Activated effector memory CD4-positive, alpha-beta T cell treated with Interleukin-2 at 50 U/mL for 16 hours (primary cell): Measurements from ENCODE around the gene SFXN2.
"Not testable (repeated sequence)": the region's sequence is repeated elsewhere in the genome, so short reads cannot be mapped to it uniquely, and the experiment has no call there.

Experiments used
- DNase-seq: peaks from one replicate; pipeline ENCODE4 v3.0.0-alpha.2; 2020

SFXN2 gene

GRCh38 chr10:102758240-102758932 is 44.0 kb downstream of the SFXN2 start:
- no peak for DNase-seq

GRCh38 chr10:102758933-102759262 is 44.5 kb downstream of the SFXN2 start:
- DNase-seq: not testable (repeated sequence)

DNA sequence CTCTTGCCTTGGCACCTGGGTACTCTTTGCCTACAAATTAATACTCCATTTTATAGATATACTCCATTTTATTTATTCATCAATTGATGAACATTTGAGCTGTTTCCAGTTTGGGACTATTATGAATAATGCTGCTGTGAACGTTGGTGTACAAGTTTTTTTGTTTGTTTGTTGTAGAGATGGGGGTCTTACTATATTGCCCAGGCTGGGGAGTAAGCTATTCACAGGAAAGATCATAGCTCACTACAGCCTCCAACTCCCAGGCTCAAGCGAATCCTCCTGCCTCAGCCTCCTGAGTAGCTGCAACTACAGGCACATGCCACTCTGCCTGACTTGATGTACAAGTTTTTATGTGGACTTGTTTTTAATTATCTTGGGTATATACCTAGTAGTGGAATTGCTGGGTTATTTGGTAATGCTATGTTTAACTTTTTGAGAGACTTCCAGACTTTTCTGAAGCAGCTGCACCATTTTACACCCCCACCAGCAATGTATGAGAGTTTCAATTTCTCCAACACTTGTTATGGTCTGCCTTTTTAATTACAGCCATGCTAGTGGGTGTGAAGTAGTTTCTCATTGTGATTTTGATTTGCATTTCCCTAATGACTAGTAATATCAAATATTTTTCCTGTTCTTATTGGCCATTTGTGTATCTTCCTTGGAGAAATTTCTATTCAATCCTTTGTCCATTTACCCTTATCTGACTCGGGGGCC is 45.2 kb downstream of the SFXN2 start:
- DNase-seq: no peak

GRCh38 chr10:102761981-102762380 is 47.5 kb downstream of the SFXN2 start:
- DNase-seq: no peak

- DNase-seq: no peak
These were observed 48.1 kb downstream of the SFXN2 start for GRCh38 chr10:102762401-102763015.

- no peak for DNase-seq
These were observed 48.7 kb downstream of the SFXN2 start for GRCh38 chr10:102763037-102763607.

GRCh38 chr10:102764470-102765161 is 50.2 kb downstream of the SFXN2 start:
- no peak for DNase-seq

DNA sequence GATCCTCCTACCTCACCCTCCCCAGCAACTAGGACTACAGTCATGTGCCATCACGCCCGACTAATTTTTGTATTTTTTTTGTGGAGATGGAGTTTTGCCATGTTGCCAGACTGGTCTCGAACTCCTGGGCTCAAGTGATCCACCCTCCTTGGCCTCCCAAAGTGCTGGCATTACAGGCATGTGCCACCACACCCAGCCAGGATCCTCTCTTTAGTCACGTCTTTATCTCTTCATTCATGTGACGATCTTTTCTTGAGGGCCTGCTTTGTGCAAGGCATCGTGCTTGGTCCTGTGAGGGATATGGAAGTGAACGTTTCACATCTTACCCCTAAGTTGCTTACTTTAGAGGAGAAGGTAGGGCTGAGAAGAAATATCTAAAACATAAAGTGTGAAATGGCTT is 50.9 kb downstream of the SFXN2 start:
- no peak for DNase-seq

- no peak for DNase-seq
These were observed 53.2 kb downstream of the SFXN2 start for GRCh38 chr10:102767428-102768160.

DNA sequence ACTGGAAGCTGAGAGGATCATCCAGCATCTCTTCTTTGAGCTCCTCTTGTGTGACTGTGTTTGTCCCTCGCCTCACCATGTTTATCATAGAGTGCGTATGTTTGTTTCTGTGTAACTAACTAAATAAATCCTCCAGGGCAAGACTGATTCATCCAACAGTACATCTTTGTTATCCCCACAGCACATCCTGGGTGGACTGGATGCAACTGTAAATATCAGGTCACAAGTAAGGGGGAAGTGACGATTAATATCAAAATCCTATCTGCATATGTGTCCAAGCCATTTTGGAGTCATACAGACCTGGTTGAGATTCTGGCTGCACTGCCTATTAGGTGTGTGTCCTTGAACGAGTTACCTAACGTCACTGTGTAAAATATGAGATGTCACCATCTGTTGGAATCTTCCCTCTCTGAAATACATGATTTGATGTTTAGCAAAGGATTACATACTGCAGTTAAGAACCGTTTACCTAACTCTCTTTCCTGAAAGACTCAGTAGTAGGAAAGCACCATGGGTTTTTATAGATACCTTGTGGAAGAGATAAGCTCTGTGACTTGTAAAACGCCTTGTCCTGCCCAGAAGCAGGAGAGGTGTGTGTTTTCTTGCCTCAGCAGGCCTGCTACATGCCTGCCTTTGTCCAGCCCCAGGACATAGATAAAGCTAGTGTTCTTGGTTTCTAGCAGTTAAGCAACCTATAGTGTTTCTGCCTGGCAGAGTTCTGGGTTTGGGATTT is 55.1 kb downstream of the SFXN2 start:
- no peak for DNase-seq

DNA sequence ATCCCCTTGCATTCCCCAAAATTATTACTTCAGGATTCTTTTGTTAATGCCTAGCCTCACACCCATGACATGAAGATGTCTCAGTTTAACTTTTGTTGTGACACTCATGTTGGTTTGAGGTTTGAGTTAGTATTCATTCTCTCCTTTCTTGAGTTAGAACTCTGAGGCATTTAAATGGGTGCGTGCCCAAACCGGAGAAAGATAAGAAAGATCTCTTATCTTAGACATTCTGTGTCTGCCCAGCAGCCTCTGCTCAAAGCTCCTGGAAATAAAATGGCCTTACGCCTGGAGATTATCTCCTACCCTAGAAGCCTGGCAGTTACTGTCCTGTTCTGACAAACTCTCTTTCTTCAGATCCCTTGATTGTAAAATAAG is 55.7 kb downstream of the SFXN2 start:
- DNase-seq: no peak

GRCh38 chr10:102770792-102771191 is 56.4 kb downstream of the SFXN2 start:
- DNase-seq: no peak

GRCh38 chr10:102773320-102773719 is 58.9 kb downstream of the SFXN2 start:
- no peak for DNase-seq

GRCh38 chr10:102773986-102774385 is 59.5 kb downstream of the SFXN2 start:
- no peak for DNase-seq

- no peak for DNase-seq
These were observed 60.9 kb downstream of the SFXN2 start for GRCh38 chr10:102775201-102775934.

- no peak for DNase-seq
These were observed 61.7 kb downstream of the SFXN2 start for GRCh38 chr10:102775935-102776669.

DNA sequence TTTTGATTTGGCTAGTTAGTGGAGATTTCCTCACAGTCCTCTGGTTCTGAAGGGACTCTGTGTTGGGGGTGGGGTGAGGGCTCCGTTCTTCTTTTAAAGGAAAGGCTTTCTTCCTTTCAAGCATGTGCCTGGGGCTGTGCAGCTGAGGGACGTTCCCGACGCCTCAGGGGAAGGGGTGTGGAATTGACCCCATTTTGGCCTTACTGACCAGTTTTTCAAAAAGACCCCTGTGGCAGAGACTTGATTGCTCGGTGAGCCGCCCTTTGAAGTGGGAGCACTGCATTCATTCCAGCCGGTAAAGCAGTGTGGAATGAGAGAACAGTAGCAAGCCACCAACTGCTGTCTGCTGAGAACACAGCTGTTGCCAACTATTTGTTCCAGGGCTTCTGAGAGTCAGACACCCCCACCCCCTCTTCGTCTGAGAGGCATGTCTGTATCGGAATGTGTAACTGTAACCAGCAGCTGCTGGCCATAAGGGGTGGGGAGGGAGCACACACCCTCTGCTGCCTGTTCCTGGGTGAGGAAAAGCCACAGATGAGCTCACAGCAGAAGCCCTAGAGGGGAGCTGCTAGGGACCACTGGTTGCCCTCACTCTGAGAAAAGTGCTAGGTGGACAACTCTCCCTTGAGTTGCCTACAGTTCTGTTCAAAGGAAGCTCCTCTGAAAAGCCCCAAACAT is 62.5 kb downstream of the SFXN2 start:
- no peak for DNase-seq

- DNase-seq: no peak
These were observed 63.4 kb downstream of the SFXN2 start for GRCh38 chr10:102777711-102778453.

DNA sequence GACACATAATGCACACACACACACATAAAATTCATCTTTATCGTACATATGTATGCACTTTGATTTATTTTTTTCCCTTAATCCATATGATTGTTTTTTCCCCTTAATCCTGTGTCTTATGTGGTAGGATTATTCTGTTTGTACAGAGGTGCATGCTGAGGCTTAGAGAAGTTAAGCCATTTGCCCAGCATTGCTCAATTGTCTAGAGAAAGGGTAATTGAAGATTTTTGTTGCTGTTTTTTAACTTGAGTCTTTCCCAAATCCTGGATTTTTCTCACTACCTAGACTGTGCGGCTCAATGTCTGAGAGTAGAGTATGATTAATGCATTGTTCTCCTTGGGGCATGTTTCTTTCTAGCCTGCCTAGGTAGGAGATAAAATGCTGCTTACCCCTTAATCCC is 64.3 kb downstream of the SFXN2 start:
- DNase-seq: no peak
